ENCODE data around the gene LRRC75B.

- TF ChIP-seq, protein P1, sequence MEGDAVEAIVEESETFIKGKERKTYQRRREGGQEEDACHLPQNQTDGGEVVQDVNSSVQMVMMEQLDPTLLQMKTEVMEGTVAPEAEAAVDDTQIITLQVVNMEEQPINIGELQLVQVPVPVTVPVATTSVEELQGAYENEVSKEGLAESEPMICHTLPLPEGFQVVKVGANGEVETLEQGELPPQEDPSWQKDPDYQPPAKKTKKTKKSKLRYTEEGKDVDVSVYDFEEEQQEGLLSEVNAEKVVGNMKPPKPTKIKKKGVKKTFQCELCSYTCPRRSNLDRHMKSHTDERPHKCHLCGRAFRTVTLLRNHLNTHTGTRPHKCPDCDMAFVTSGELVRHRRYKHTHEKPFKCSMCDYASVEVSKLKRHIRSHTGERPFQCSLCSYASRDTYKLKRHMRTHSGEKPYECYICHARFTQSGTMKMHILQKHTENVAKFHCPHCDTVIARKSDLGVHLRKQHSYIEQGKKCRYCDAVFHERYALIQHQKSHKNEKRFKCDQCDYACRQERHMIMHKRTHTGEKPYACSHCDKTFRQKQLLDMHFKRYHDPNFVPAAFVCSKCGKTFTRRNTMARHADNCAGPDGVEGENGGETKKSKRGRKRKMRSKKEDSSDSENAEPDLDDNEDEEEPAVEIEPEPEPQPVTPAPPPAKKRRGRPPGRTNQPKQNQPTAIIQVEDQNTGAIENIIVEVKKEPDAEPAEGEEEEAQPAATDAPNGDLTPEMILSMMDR (IDR thresholded peaks at IDR 0.05), result no peak
- no peak for TF ChIP-seq POLR2A (IDR thresholded peaks at IDR 0.05)
These were observed 29.6 kb downstream of the LRRC75B start for GRCh38 chr22:24563246-24563645.

Measured in testis (tissue), 2 donors.